Thoracic aorta (tissue), 2 donors: ENCODE data around the gene ELOA. TPM values are rescaled to one million over a fixed set of nuclear protein-coding genes. Genes with fewer than 3 reads are reported as not detected.

ENCODE experiments used
- ATAC-seq: fragments of 150-250 bp; one replicate; pipeline ENCODE4 v1.8.0; 2017; ENCODE audit warnings: low read depth; ENCODE audit not compliant: insufficient number of reproducible peaks, low FRiP score
- DNase-seq: peaks from one replicate; pipeline ENCODE4 v3.0.0-alpha.2; 2020; ENCODE audit warnings: low spot score
- H3K27ac ChIP-seq, 2 donors: fragments of 200-600 bp; sonication (generic); 1 replicate in 1 of 2; 2 replicates in 1 of 2; pipeline ENCODE4 v1.5.1; 2016; ENCODE audit warnings: mild to moderate bottlenecking in 2 of 2, moderate library complexity in 2 of 2
- H3K27me3 ChIP-seq: fragments of 200-600 bp; sonication (generic); replicated peaks from 2 replicates; pipeline ENCODE4 v1.6.0; 2016; ENCODE audit warnings: mild to moderate bottlenecking; ENCODE audit not compliant: insufficient read depth
- H3K36me3 ChIP-seq: fragments of 200-600 bp; sonication (generic); one replicate; pipeline ENCODE4 v1.5.1; 2016
- H3K4me1 ChIP-seq, 2 donors: fragments of 200-600 bp; sonication (generic); 1 replicate in 1 of 2; 2 replicates in 1 of 2; pipeline versions ENCODE4 v1.5.1 to v1.6.0; 2016; ENCODE audit warnings: low read depth in 2 of 2, mild to moderate bottlenecking in 1 of 2; ENCODE audit not compliant: control insufficient read depth in 1 of 2
- H3K4me3 ChIP-seq: fragments of 200-600 bp; sonication (generic); 2 replicates; pipeline ENCODE4 v1.5.1; 2016; ENCODE audit warnings: mild to moderate bottlenecking
- H3K9me3 ChIP-seq: fragments of 200-600 bp; sonication (generic); 2 replicates; pipeline ENCODE4 v1.5.1; 2016
- total RNA-seq, 2 donors: library from RNA; depleted of rRNA; stranded (reverse); fragments of >200 nt; gene quantifications; one replicate each; pipeline versions ENCODE4 v1.1.0 to v1.2.3, GENCODE V29; 2016
- TF ChIP-seq, protein P1 (sequence below): fragments of 200-600 bp; sonication (generic); IDR thresholded peaks from one replicate; pipeline ENCODE4 v1.5.1; 2019; ENCODE audit warnings: antibody characterized with exemption

The ELOA gene
- total RNA-seq, 2 donors from 2014 or later = 23.3 to 40.6 TPM

DNA sequence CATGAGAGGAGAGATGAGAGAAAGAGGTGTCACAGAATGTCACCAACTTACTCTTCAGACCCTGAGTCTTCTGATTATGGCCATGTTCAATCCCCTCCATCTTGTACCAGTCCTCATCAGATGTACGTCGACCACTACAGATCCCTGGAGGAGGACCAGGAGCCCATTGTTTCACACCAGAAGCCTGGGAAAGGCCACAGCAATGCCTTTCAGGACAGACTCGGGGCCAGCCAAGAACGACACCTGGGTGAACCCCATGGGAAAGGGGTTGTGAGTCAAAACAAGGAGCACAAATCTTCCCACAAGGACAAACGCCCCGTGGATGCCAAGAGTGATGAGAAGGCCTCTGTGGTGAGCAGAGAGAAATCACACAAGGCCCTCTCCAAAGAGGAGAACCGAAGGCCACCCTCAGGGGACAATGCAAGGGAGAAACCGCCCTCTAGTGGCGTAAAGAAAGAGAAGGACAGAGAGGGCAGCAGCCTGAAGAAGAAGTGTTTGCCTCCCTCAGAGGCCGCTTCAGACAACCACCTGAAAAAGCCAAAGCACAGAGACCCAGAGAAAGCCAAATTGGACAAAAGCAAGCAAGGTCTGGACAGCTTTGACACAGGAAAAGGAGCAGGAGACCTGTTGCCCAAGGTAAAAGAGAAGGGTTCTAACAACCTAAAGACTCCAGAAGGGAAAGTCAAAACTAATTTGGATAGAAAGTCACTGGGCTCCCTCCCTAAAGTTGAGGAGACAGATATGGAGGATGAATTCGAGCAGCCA, 8.0 kb downstream of the ELOA start:
- no peak overlapping the region for H3K27ac ChIP-seq
- no peak for ATAC-seq
- peaks cover 60% of the 10 kb centered on the region for H3K36me3 ChIP-seq

DNA sequence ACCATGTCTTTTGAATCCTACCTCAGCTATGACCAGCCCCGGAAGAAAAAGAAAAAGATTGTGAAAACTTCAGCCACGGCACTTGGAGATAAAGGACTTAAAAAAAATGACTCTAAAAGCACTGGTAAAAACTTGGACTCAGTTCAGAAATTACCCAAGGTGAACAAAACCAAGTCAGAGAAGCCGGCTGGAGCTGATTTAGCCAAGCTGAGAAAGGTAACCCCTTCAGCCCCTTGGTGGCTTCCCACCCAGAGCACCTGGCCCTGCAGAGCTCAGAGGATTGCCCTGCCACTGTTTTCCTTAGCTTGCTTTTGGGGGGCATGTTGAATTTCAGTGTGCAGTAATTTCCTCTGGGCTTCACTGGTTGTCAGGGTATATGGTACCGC, 8.5 kb downstream of the ELOA start:
- ATAC-seq (no peak), DNase-seq (no peak)
- H3K27ac ChIP-seq = no peak overlapping the region
- TF ChIP-seq, protein P1, sequence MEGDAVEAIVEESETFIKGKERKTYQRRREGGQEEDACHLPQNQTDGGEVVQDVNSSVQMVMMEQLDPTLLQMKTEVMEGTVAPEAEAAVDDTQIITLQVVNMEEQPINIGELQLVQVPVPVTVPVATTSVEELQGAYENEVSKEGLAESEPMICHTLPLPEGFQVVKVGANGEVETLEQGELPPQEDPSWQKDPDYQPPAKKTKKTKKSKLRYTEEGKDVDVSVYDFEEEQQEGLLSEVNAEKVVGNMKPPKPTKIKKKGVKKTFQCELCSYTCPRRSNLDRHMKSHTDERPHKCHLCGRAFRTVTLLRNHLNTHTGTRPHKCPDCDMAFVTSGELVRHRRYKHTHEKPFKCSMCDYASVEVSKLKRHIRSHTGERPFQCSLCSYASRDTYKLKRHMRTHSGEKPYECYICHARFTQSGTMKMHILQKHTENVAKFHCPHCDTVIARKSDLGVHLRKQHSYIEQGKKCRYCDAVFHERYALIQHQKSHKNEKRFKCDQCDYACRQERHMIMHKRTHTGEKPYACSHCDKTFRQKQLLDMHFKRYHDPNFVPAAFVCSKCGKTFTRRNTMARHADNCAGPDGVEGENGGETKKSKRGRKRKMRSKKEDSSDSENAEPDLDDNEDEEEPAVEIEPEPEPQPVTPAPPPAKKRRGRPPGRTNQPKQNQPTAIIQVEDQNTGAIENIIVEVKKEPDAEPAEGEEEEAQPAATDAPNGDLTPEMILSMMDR = no peak
- H3K36me3 ChIP-seq = peaks cover 66% of the 10 kb centered on the region
- no peak overlapping the region for H3K4me3 ChIP-seq
- no peaks in the 10 kb centered on the region for H3K27me3 ChIP-seq
- no peaks in the 10 kb centered on the region for H3K9me3 ChIP-seq
- no peaks in the 10 kb centered on the region for H3K4me1 ChIP-seq

More for the DNA sequence above, 8.0 kb downstream of the ELOA start:
- H3K4me3 ChIP-seq = no peak overlapping the region
- no peaks in the 10 kb centered on the region for H3K9me3 ChIP-seq
- DNase-seq = no peak
- H3K4me1 ChIP-seq = no peaks in the 10 kb centered on the region
- TF ChIP-seq, protein P1 = peak; percentile 18
- no peaks in the 10 kb centered on the region for H3K27me3 ChIP-seq

DNA sequence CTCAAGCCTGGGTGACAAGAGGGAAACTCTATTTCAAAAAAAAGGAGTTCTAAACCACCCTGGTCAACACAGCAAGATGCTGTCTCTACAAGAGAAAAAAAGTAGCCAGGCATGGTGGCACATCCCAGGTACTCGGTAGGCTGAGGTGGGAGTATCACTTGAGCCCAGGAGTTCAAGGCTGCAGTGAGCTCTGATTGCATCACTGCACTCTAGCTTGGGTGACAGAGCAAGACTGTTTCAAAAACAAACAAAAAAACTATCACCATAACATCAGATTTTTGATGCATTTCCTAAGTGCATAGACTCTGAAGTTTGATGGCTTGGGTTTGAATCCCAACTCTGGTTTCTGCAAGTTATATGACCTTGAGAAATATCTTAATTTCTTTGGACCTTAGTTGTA, 9.6 kb downstream of the ELOA start:
- Histone ChIP-seq H3K27me3 (no peaks in the 10 kb centered on the region), H3K9me3 (no peaks in the 10 kb centered on the region), H3K27ac (no peak overlapping the region), H3K4me1 (no peaks in the 10 kb centered on the region), H3K4me3 (no peak overlapping the region), H3K36me3 (peaks cover 77% of the 10 kb centered on the region)
- DNase-seq (no peak), ATAC-seq (no peak)
- TF ChIP-seq, protein P1 = no peak

DNA sequence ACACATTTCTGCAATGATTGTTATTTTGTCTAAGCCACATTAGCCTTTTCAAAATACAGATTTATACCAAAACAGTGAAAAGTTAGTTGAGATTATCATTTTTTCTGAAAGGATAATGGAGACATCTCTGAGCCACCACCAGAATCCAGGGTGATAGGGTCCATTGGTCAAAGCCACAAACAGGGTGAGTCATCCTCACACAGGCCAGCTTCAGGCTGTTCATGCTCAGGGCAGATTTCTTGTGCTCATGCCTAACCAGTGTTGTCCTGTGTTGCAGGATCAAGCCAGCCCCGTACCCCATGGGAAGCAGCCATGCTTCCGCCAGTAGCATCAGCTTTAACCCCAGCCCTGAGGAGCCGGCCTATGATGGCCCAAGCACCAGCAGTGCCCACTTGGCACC, 13.4 kb downstream of the ELOA start:
- Histone ChIP-seq H3K9me3 (no peaks in the 10 kb centered on the region), H3K4me1 (no peaks in the 10 kb centered on the region), H3K4me3 (no peak overlapping the region), H3K27me3 (no peaks in the 10 kb centered on the region), H3K27ac (no peak overlapping the region), H3K36me3 (peaks cover 94% of the 10 kb centered on the region)
- ATAC-seq = no peak
- no peak for DNase-seq
- TF ChIP-seq, protein P1 = no peak

DNA sequence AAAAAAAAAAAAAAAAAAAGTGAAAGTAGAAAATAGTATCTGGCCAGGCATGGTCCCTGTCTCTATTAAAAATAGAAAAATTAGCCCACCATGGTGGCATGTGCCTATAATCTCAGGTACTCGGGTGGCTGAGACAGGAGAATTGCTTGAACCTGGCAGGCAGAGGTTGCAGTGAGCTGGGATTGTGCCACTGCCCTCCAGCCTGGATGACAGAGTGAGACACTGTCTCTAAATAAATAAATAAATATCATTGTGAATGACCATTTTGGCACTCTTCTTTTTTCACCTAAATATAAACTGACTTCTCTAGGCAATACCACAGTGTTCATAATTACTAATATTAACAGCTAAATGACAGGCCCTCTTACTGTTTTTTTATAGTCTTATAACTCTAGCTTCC, 14.5 kb downstream of the ELOA start:
- Histone ChIP-seq H3K27me3 (no peaks in the 10 kb centered on the region), H3K4me3 (no peak overlapping the region), H3K27ac (no peak overlapping the region), H3K4me1 (no peaks in the 10 kb centered on the region), H3K36me3 (peaks cover 83% of the 10 kb centered on the region), H3K9me3 (no peaks in the 10 kb centered on the region)
- DNase-seq = no peak
- ATAC-seq = no peak
- TF ChIP-seq, protein P1 = no peak
